Prostate gland (tissue), 2 donors: Measurements from ENCODE around the gene WFDC11. TPM values are rescaled to one million over a fixed set of nuclear protein-coding genes. Genes with fewer than 3 reads are reported as not detected.
"Not testable (repeated sequence)": the region's sequence is repeated elsewhere in the genome, so short reads cannot be mapped to it uniquely, and the experiment has no call there.

ENCODE experiments used
- DNase-seq: peaks from one replicate; pipeline ENCODE4 v3.0.0-alpha.2; 2019; ENCODE audit warnings: low spot score
- H3K27ac ChIP-seq, 2 donors: fragments of 200-600 bp; sonication (generic); 2 replicates each; pipeline ENCODE4 v1.5.1; 2017 to 2019
- H3K27me3 ChIP-seq: fragments of 200-600 bp; sonication (generic); replicated peaks from 2 replicates; pipeline ENCODE4 v1.5.1; 2019; ENCODE audit not compliant: insufficient read depth
- H3K36me3 ChIP-seq, 2 donors: fragments of 200-600 bp; sonication (generic); 1 replicate in 1 of 2; 2 replicates in 1 of 2; pipeline versions ENCODE4 v1.5.1 to v1.8.1; 2017 to 2019
- H3K4me1 ChIP-seq: fragments of 200-600 bp; sonication (generic); replicated peaks from 2 replicates; pipeline ENCODE4 v1.5.1; 2019
- H3K4me3 ChIP-seq, 2 donors: fragments of 200-600 bp; sonication (generic); 2 replicates each; pipeline ENCODE4 v1.5.1; 2017 to 2019
- H3K9me3 ChIP-seq: fragments of 200-600 bp; sonication (generic); 2 replicates; pipeline ENCODE4 v1.5.1; 2017
- CTCF ChIP-seq, 4 experiments: fragments of 200-600 bp in 2 of 4; fragments of 450-650 bp in 2 of 4; sonication (generic) in 2 of 4; IDR thresholded peaks; 1 replicate in 3 of 4; 2 replicates in 1 of 4; pipeline ENCODE4 v1.5.1; 2016 to 2019; ENCODE audit warnings: antibody characterized with exemption in 4 of 4, mild to moderate bottlenecking in 2 of 4, moderate library complexity in 2 of 4
- POLR2A ChIP-seq: fragments of 450-650 bp; IDR thresholded peaks from one replicate; pipeline ENCODE4 v1.6.1; 2016; ENCODE audit warnings: antibody characterized with exemption, mild to moderate bottlenecking
- POLR2AphosphoS5 ChIP-seq: sonication (generic); formaldehyde crosslinking; IDR thresholded peaks from one replicate; pipeline ENCODE4 v1.6.1; 2017; ENCODE audit warnings: antibody characterized with exemption
- WGBS: methylation state at CpG from one replicate; pipeline ENCODE4 v1.1.5; 2018; 5-methylcytosine and 5-hydroxymethylcytosine counted together
- intact Hi-C: fragments of 100-400 bp; cut with DNase I; formaldehyde crosslinking; loops from one replicate; pipeline ENCODE4 v1.14.2; 2022
- total RNA-seq, 2 donors: library from RNA; depleted of rRNA; stranded (reverse); fragments of >200 nt; gene quantifications; one replicate each; pipeline ENCODE4 v1.1.0, GENCODE V29; 2016

WFDC11 gene
- total RNA-seq, 2 donors from 2014 or later, result not detected

GRCh38 chr20:45695496-45695895 is 25.5 kb upstream of the WFDC11 start:
- Histone ChIP-seq H3K4me1 (no peaks in the 10 kb centered on the region), H3K27me3 (no peaks in the 10 kb centered on the region), H3K27ac (no peak overlapping the region), H3K9me3 (no peaks in the 10 kb centered on the region), H3K4me3 (no peak overlapping the region), H3K36me3 (no peaks in the 10 kb centered on the region)
- WGBS, result 67% methylated on average over 2 of the region's 2 CpGs
- DNase-seq, result no peak
- intact Hi-C loops, result no loop called here
- no peak for TF ChIP-seq POLR2A
- no peak for TF ChIP-seq POLR2AphosphoS5
- no peak for TF ChIP-seq CTCF (IDR thresholded peaks at IDR 0.05)

- WGBS, result 66% methylated on average over 12 of the region's 12 CpGs
- H3K27me3 ChIP-seq, intact Hi-C loops: not testable (repeated sequence)
These were observed 23.3 kb upstream of the WFDC11 start for GRCh38 chr20:45693346-45693745.

GRCh38 chr20:45685896-45686295 is 15.9 kb upstream of the WFDC11 start:
- Histone ChIP-seq H3K27me3 (no peaks in the 10 kb centered on the region), H3K36me3 (no peaks in the 10 kb centered on the region), H3K27ac (no peak overlapping the region), H3K4me3 (no peak overlapping the region), H3K9me3 (no peaks in the 10 kb centered on the region), H3K4me1 (no peaks in the 10 kb centered on the region)
- intact Hi-C loops, result no loop called here
- no peak for TF ChIP-seq POLR2A
- TF ChIP-seq POLR2AphosphoS5, result no peak
- no peak for TF ChIP-seq CTCF (IDR thresholded peaks at IDR 0.05)
- no peak for DNase-seq
- 57% methylated on average over 3 of the region's 3 CpGs for WGBS

More at GRCh38 chr20:45693346-45693745, 23.3 kb upstream of the WFDC11 start:
- H3K9me3 ChIP-seq, H3K4me1 ChIP-seq, H3K4me3 ChIP-seq, H3K27ac ChIP-seq, H3K36me3 ChIP-seq, DNase-seq: not testable (repeated sequence)

- Histone ChIP-seq H3K27ac (no peak overlapping the region), H3K4me1 (no peaks in the 10 kb centered on the region), H3K36me3 (no peaks in the 10 kb centered on the region), H3K4me3 (no peak overlapping the region), H3K27me3 (no peaks in the 10 kb centered on the region), H3K9me3 (no peaks in the 10 kb centered on the region)
- DNase-seq, result no peak
- no peak for TF ChIP-seq POLR2A
- no peak for TF ChIP-seq POLR2AphosphoS5
- TF ChIP-seq CTCF (IDR thresholded peaks at IDR 0.05), result no peak
- intact Hi-C loops, result no loop called here
These were observed 9.6 kb upstream of the WFDC11 start for GRCh38 chr20:45679650-45680049.

DNA sequence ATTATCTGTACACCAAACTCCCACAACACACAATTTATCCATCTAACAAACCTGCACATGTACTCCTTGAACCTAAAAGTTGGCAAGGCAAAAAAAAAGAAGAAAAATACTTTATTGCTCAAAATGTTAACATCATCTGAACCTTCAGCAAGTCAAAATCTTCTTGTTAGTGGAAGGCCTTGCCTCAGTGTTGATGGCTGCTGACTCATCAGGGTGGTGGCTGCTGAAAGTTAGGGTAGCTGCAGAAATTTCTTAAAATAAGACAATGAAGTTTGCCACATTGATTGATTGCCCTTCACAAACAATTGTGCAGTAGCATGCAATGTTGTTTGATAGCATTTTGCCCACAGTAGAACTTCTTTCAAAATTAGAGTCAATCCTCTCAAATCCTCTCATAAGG is 2.7 kb upstream of the WFDC11 start:
- Histone ChIP-seq H3K27me3 (no peaks in the 10 kb centered on the region), H3K27ac (no peak overlapping the region), H3K4me3 (no peak overlapping the region), H3K4me1 (no peaks in the 10 kb centered on the region), H3K9me3 (no peaks in the 10 kb centered on the region), H3K36me3 (no peaks in the 10 kb centered on the region)
- no peak for DNase-seq
- intact Hi-C loops, result no loop called here
- no peak for TF ChIP-seq POLR2A
- no peak for TF ChIP-seq CTCF (IDR thresholded peaks at IDR 0.05)
- TF ChIP-seq POLR2AphosphoS5, result no peak

DNA sequence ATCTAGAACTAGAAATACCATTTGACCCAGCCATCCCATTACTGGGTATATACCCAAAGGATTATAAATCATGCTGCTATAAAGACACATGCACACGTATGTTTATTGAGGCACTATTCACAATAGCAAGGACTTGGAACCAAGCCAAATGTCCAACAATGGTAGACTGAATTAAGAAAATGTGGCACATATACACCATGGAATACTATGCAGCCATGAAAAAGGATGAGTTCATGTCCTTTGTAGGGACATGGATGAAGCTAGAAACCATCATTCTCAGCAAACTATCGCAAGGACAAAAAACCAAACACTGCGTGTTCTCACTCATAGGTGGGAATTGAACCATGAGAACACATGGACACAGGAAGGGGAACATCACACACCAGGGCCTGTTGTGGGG is 13.0 kb downstream of the WFDC11 start:
- H3K9me3 ChIP-seq, intact Hi-C loops, H3K36me3 ChIP-seq, H3K27ac ChIP-seq, DNase-seq, H3K4me1 ChIP-seq, H3K4me3 ChIP-seq, H3K27me3 ChIP-seq: not testable (repeated sequence)
- 67% methylated on average over 1 of the region's 3 CpGs for WGBS

DNA sequence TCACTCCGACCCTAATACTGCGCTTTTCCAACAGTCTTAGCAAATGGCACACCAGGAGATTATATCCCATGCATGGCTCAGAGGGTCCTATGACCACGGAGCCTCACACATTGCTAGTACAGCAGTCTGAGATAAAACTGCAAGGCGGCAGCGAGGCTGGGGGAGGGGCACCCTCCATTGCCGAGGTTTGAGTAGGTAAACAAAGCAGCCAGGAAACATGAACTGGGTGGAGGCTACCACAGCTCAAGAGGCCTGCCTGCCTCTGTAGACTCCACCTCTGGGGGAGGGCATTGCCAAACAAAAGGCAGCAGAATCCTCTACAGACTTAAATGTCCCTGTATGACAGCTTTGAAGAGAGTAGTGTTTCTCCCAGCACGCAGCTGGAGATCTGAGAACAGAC is 18.3 kb downstream of the WFDC11 start:
- 77% methylated on average over 7 of the region's 7 CpGs for WGBS
- intact Hi-C loops, H3K9me3 ChIP-seq: not testable (repeated sequence)

More for the DNA sequence above, 18.3 kb downstream of the WFDC11 start:
- not testable (repeated sequence) for H3K27me3 ChIP-seq, H3K4me3 ChIP-seq, H3K4me1 ChIP-seq, H3K27ac ChIP-seq, DNase-seq, H3K36me3 ChIP-seq
